KMS-11 (cell line): ENCODE results near the gene RC3H1.

ENCODE experiments used
- H2AFZ ChIP-seq: fragments of 200-600 bp; sonication (generic); 2 replicates; pipeline ENCODE4 v1.6.1; 2016; ENCODE audit warnings: antibody characterized with exemption, mixed run types, low read depth
- H3K27ac ChIP-seq: fragments of 200-600 bp; sonication (generic); 2 replicates; pipeline ENCODE4 v1.6.1; 2016; ENCODE audit warnings: mild to moderate bottlenecking, mixed run types
- H3K27me3 ChIP-seq: fragments of 200-600 bp; sonication (generic); 2 replicates; pipeline ENCODE4 v1.6.1; 2017; ENCODE audit warnings: mild to moderate bottlenecking, low read depth, mixed run types, moderate library complexity; ENCODE audit not compliant: insufficient read depth
- H3K36me3 ChIP-seq: fragments of 200-600 bp; sonication (generic); 2 replicates; pipeline ENCODE4 v1.6.1; 2017; ENCODE audit warnings: mild to moderate bottlenecking, mixed run types; ENCODE audit not compliant: insufficient read depth
- H3K4me1 ChIP-seq: fragments of 200-600 bp; sonication (generic); 2 replicates; pipeline ENCODE4 v1.6.1; 2016; ENCODE audit warnings: mild to moderate bottlenecking, low read depth, mixed run types; ENCODE audit not compliant: poor library complexity, severe bottlenecking
- H3K4me2 ChIP-seq: fragments of 200-600 bp; sonication (generic); 2 replicates; pipeline ENCODE4 v1.7.0; 2016; ENCODE audit warnings: mild to moderate bottlenecking, mixed run types
- H3K4me3 ChIP-seq: fragments of 200-600 bp; sonication (generic); IDR thresholded peaks from 2 replicates; pipeline ENCODE4 v1.6.1; 2017; ENCODE audit warnings: low read depth, low read length, mixed read lengths; ENCODE audit not compliant: insufficient read depth
- H3K79me2 ChIP-seq: fragments of 200-600 bp; sonication (generic); 2 replicates; pipeline ENCODE4 v1.6.1; 2016; ENCODE audit warnings: low read depth, mixed run types; ENCODE audit not compliant: insufficient read depth
- H3K9ac ChIP-seq: fragments of 200-600 bp; sonication (generic); 2 replicates; pipeline ENCODE4 v1.6.1; 2016; ENCODE audit warnings: mild to moderate bottlenecking, mixed run types
- H4K20me1 ChIP-seq: fragments of 200-600 bp; sonication (generic); 2 replicates; pipeline ENCODE4 v1.6.1; 2016; ENCODE audit warnings: mild to moderate bottlenecking, mixed run types; ENCODE audit not compliant: insufficient read depth
- TF ChIP-seq, protein P1 (sequence below): fragments of 200-600 bp; sonication (generic); conservative IDR thresholded peaks from 2 replicates; pipeline ENCODE4 v1.6.1; 2017; ENCODE audit warnings: low read depth, mild to moderate bottlenecking, antibody characterized with exemption, low read length, moderate library complexity, mixed read lengths

RC3H1 gene

DNA sequence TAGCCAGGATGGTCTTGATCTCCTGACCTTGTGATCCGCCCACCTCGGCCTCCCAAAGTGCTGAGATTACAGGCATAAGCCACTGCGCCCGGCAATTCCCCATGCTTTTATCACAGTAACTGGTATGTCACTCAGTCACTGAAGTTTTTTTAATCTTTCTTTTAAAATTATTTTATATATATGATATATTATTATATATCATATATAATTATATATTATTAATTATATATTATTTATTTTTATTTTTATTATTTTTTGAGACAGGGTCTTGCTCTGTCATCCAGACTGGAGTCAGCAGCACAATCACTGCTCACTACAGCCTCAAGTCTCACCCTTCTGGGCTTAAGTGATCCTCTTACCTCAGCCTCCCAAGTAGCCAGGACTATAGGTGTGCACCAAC lies 18.3 kb downstream of the RC3H1 start:
- Histone ChIP-seq H3K4me2 (no peak overlapping the region), H3K27ac (no peak overlapping the region), H3K27me3 (no peaks in the 10 kb centered on the region), H4K20me1 (peaks cover 27% of the 10 kb centered on the region), H3K4me1 (peaks cover 20% of the 10 kb centered on the region), H3K4me3 (no peak overlapping the region), H3K79me2 (peaks cover 91% of the 10 kb centered on the region), H3K9ac (no peak overlapping the region), H3K36me3 (no peaks in the 10 kb centered on the region), H2AFZ (no peak overlapping the region)
- TF ChIP-seq, protein P1, sequence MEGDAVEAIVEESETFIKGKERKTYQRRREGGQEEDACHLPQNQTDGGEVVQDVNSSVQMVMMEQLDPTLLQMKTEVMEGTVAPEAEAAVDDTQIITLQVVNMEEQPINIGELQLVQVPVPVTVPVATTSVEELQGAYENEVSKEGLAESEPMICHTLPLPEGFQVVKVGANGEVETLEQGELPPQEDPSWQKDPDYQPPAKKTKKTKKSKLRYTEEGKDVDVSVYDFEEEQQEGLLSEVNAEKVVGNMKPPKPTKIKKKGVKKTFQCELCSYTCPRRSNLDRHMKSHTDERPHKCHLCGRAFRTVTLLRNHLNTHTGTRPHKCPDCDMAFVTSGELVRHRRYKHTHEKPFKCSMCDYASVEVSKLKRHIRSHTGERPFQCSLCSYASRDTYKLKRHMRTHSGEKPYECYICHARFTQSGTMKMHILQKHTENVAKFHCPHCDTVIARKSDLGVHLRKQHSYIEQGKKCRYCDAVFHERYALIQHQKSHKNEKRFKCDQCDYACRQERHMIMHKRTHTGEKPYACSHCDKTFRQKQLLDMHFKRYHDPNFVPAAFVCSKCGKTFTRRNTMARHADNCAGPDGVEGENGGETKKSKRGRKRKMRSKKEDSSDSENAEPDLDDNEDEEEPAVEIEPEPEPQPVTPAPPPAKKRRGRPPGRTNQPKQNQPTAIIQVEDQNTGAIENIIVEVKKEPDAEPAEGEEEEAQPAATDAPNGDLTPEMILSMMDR, result no peak

DNA sequence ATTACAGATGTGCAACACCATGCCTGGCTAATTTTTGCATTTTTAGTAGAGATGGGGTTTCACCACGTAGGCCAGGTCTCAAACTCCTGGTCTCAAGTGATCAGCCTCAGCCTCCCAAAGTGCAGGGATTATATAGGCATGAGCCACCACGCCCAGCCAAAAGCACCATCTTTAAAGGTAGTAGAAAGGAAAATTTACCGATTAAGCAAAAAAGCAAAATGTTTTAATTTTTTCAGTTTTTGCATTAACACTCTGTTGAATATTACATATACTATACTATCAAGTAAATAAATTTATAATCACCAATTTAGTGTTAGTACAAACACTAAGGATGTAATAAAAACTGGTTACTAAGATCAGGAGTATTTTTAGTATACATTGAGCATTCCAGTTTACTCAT lies 20.6 kb downstream of the RC3H1 start:
- H3K27me3 ChIP-seq, result no peaks in the 10 kb centered on the region
- no peak overlapping the region for H3K9ac ChIP-seq
- H3K27ac ChIP-seq, result no peak overlapping the region
- no peak overlapping the region for H3K4me2 ChIP-seq
- peaks cover 91% of the 10 kb centered on the region for H3K79me2 ChIP-seq
- peaks cover 31% of the 10 kb centered on the region for H3K4me1 ChIP-seq
- no peak overlapping the region for H2AFZ ChIP-seq
- H3K36me3 ChIP-seq, result no peaks in the 10 kb centered on the region
- TF ChIP-seq, protein P1, result no peak
- no peak overlapping the region for H3K4me3 ChIP-seq
- H4K20me1 ChIP-seq, result peaks cover 38% of the 10 kb centered on the region

DNA sequence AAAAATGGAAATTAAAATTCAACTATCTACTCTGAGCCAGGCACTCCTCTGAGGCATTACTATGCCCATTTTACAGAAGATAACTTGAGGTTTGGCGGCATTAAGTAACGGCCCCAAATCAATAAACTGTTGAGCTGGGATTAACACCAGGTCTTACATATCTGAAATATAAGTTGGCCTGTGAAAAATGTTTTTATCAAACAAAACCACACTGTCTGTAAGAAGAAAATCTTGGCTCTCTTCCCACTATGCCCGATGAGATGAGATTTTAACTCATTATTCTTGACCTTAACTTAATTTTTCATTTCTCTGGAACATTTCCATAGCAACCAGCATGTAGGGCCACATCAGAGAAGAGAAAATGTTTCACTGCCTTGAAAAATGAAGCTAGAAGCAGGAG lies 21.8 kb downstream of the RC3H1 start:
- TF ChIP-seq, protein P1, result no peak
- H3K4me1 ChIP-seq, result peaks cover 31% of the 10 kb centered on the region
- H3K27me3 ChIP-seq, result no peaks in the 10 kb centered on the region
- no peak overlapping the region for H3K4me3 ChIP-seq
- H3K27ac ChIP-seq, result no peak overlapping the region
- peaks cover 91% of the 10 kb centered on the region for H3K79me2 ChIP-seq
- no peak overlapping the region for H2AFZ ChIP-seq
- no peak overlapping the region for H3K9ac ChIP-seq
- H3K36me3 ChIP-seq, result no peaks in the 10 kb centered on the region; the same call in 1 of the 2 replicates
- no peak overlapping the region for H3K4me2 ChIP-seq
- H4K20me1 ChIP-seq, result peaks cover 38% of the 10 kb centered on the region

DNA sequence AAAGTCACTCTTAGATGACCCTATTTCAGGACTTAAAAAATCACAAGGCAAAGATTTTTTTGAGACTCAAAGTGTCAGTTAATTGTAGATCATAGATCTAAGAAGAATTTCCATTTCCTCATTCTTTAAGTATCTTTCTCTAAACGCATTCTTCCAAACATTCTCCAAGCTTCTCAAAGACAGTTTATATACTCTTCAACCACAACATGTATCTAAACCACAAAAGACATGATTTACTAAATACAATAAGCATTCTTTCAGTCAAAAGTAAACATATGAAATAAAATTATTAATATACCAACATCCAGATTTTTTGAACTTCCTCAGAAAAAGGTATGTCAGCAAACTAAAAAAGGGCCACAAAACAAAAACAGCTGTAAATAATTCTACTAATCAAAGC lies 24.4 kb downstream of the RC3H1 start:
- Histone ChIP-seq H3K27me3 (no peaks in the 10 kb centered on the region), H3K9ac (no peak overlapping the region), H3K27ac (no peak overlapping the region), H3K36me3 (no peaks in the 10 kb centered on the region; the same call in 1 of the 2 replicates), H3K4me1 (peaks cover 31% of the 10 kb centered on the region), H3K4me3 (no peak overlapping the region), H3K4me2 (no peak overlapping the region), H3K79me2 (peaks cover 93% of the 10 kb centered on the region), H4K20me1 (peaks cover 28% of the 10 kb centered on the region), H2AFZ (no peak overlapping the region)
- TF ChIP-seq, protein P1, result no peak
